ENCODE measurements around the gene HSH2D.

DNA sequence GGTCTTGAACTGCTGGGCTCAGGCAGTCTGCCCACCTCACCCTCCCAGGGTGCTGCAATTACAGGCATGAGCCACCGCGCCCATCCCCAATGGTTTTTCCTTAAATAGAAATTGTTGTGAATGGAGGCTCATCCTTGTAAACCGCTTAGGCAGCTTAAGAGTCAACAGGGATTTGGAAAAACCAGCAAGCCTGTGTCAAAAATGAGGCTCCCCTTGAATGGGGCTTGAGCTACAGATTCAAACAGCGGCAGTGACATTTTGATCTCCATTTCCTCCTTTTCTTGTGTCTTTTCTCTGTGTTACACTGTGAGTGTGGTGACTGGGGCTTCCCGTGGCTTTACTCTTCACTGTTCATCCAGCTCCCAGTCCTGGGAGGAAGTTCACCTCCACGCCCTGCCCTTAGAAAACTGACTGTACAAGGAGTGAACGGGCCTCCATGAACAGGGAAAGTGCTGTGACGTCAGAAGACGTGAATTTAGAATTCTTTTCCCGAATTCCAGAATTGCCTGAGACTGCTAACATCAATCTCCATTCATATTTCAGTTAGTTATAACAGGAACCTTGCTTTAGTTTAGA is 47.1 kb upstream of the HSH2D start:
- TF ChIP-seq, protein P1, sequence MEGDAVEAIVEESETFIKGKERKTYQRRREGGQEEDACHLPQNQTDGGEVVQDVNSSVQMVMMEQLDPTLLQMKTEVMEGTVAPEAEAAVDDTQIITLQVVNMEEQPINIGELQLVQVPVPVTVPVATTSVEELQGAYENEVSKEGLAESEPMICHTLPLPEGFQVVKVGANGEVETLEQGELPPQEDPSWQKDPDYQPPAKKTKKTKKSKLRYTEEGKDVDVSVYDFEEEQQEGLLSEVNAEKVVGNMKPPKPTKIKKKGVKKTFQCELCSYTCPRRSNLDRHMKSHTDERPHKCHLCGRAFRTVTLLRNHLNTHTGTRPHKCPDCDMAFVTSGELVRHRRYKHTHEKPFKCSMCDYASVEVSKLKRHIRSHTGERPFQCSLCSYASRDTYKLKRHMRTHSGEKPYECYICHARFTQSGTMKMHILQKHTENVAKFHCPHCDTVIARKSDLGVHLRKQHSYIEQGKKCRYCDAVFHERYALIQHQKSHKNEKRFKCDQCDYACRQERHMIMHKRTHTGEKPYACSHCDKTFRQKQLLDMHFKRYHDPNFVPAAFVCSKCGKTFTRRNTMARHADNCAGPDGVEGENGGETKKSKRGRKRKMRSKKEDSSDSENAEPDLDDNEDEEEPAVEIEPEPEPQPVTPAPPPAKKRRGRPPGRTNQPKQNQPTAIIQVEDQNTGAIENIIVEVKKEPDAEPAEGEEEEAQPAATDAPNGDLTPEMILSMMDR (IDR thresholded peaks at IDR 0.05; ENCODE audit: low read length): no peak
- TF ChIP-seq EZH2 (IDR thresholded peaks at IDR 0.05; ENCODE audit: borderline replicate concordance, low read length): no peak
